PC-3 (cell line): Measurements from ENCODE around the gene RAPGEF3. TPM values are rescaled to one million over a fixed set of nuclear protein-coding genes. Genes with fewer than 3 reads are reported as not detected.

Source experiments
- ATAC-seq: fragments of 200-7000 bp; cut with Tn5 transposase; 2 replicates; pipeline ENCODE4 v1.9.1; 2020; ENCODE audit warnings: mild to moderate bottlenecking, moderate library complexity
- BruUV-seq: library from RNA; stranded (reverse); fragments of 400-500 nt; replicated peaks from 2 replicates; lab custom pipeline; 2021; lab: Mats Ljungman, UMichigan
- CTCF ChIA-PET: fragments of 300-600 bp; sonication (Branson Sonifier 250); formaldehyde crosslinking; loops from one replicate; lab custom pipeline; 2022; ENCODE audit warnings: antibody characterized with exemption; lab: Charles Lee
- POLR2A ChIA-PET: fragments of 300-600 bp; sonication (Branson Sonifier 250); formaldehyde crosslinking; loops from one replicate; lab custom pipeline; 2022; ENCODE audit warnings: antibody characterized with exemption; ENCODE audit not compliant: unreplicated experiment; lab: Charles Lee
- DNase-seq: peaks from one replicate; pipeline ENCODE4 v3.0.0-alpha.2; 2015
- H2AFZ ChIP-seq: fragments of 300-600 bp; sonication (generic); 2 replicates; pipeline ENCODE4 v1.6.0; 2016; ENCODE audit warnings: antibody characterized with exemption, low read length
- H3F3A ChIP-seq: fragments of 300-600 bp; sonication (generic); one replicate; pipeline ENCODE4 v1.6.0; 2017; ENCODE audit warnings: antibody characterized with exemption, low read length, control low read depth, mild to moderate bottlenecking; ENCODE audit not compliant: unreplicated experiment
- H3K27ac ChIP-seq: fragments of 300-600 bp; sonication (generic); 2 replicates; pipeline ENCODE4 v1.5.1; 2016; ENCODE audit warnings: mild to moderate bottlenecking, low read length
- H3K27me3 ChIP-seq: fragments of 300-600 bp; sonication (generic); 2 replicates; pipeline ENCODE4 v1.6.1; 2016; ENCODE audit warnings: low read length, mixed read lengths
- H3K36me3 ChIP-seq: fragments of 300-600 bp; sonication (generic); 2 replicates; pipeline ENCODE4 v1.6.1; 2016; ENCODE audit warnings: low read depth, mixed run types, low read length, mixed read lengths
- H3K4me1 ChIP-seq: fragments of 300-600 bp; sonication (generic); 2 replicates; pipeline ENCODE4 v1.5.1; 2016; ENCODE audit warnings: low read length; ENCODE audit not compliant: insufficient read depth
- H3K4me2 ChIP-seq: fragments of 300-600 bp; sonication (generic); 2 replicates; pipeline ENCODE4 v1.6.0; 2016; ENCODE audit warnings: low read length
- H3K4me3 ChIP-seq: fragments of 300-600 bp; sonication (generic); 2 replicates; pipeline ENCODE4 v1.5.1; 2016; ENCODE audit warnings: mild to moderate bottlenecking, low read length, mixed read lengths
- H3K79me2 ChIP-seq: fragments of 300-600 bp; sonication (generic); 2 replicates; pipeline ENCODE4 v1.6.1; 2017; ENCODE audit warnings: low read length, mixed read lengths
- H3K9ac ChIP-seq: fragments of 300-600 bp; sonication (generic); 2 replicates; pipeline ENCODE4 v1.6.0; 2016; ENCODE audit warnings: mild to moderate bottlenecking, low read length
- H3K9me2 ChIP-seq: fragments of 300-600 bp; sonication (generic); replicated peaks from 2 replicates; pipeline ENCODE4 v1.6.1; 2016; ENCODE audit warnings: mixed run types, low read length, mixed read lengths
- H3K9me3 ChIP-seq: fragments of 300-600 bp; sonication (generic); 2 replicates; pipeline ENCODE4 v1.6.1; 2016; ENCODE audit warnings: low read length, mixed read lengths
- H4K20me1 ChIP-seq: fragments of 300-600 bp; sonication (generic); 2 replicates; pipeline ENCODE4 v1.6.1; 2016; ENCODE audit warnings: low read length, mixed read lengths
- EZH2 ChIP-seq: fragments of 300-600 bp; sonication (generic); IDR thresholded peaks from one replicate; pipeline ENCODE4 v1.6.1; 2017; ENCODE audit warnings: antibody characterized with exemption, mild to moderate bottlenecking, low read length; ENCODE audit not compliant: unreplicated experiment
- EZH2phosphoT487 ChIP-seq: fragments of 300-600 bp; sonication (generic); IDR thresholded peaks from 2 replicates; pipeline ENCODE4 v1.6.1; 2018; ENCODE audit warnings: mild to moderate bottlenecking, antibody characterized with exemption, low read length, borderline replicate concordance
- intact Hi-C: fragments of 100-400 bp; cut with micrococcal nuclease; formaldehyde crosslinking; loops from 2 replicates; pipeline ENCODE4 v1.9.0; 2023
- total RNA-seq: library from RNA; depleted of rRNA; stranded (reverse); fragments of >200 nt; gene quantifications from 2 replicates; pipeline ENCODE4 v1.2.3, GENCODE V29; 2014
- TF ChIP-seq, protein P1 (sequence below): fragments of 300-600 bp; sonication (generic); conservative IDR thresholded peaks from 2 replicates; pipeline ENCODE4 v1.5.1; 2017; ENCODE audit warnings: antibody characterized with exemption, low read depth, mild to moderate bottlenecking, low read length

The RAPGEF3 gene
- total RNA-seq, 1 experiment from 2014 or later, result 6.7 TPM

DNA sequence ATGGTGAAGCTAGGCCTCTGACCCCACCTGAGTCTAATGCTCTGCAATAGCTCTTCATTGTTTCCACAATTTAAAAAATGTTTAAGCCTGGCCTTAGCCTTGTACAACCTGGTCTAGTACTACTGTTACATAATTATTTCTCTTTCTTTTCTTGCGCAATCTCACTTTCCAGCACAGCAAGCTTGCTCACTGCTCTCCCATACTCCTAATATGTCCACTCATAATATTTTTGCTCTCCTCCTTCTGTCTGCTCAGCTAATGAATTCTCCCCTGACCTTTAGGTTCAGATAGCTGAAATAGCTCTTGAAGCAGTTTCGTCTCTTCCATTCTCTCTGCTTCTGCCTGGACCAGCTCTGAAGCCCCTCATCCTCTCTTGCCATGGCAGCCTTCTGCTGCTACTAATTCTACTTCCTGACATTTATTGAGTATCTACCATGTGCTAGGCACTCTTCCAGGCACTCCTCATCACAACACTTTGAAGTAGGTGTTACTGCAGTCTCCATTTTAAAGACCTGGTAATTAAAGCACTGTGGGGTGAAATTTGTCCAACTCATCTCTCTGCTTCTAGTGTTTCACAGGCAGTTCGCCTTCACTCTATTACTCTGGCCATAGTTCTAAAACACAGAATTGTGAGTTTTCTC is 11.5 kb upstream of the RAPGEF3 start:
- H2AFZ ChIP-seq, result no peak overlapping the region
- ATAC-seq (no peak), DNase-seq (peak; percentile 32)
- H3K9me3 ChIP-seq, result no peaks in the 10 kb centered on the region
- CTCF ChIA-PET, result no interaction called here
- peaks cover 15% of the 10 kb centered on the region for H3K79me2 ChIP-seq
- no peaks in the 10 kb centered on the region for H3K9me2 ChIP-seq
- TF ChIP-seq, protein P1, sequence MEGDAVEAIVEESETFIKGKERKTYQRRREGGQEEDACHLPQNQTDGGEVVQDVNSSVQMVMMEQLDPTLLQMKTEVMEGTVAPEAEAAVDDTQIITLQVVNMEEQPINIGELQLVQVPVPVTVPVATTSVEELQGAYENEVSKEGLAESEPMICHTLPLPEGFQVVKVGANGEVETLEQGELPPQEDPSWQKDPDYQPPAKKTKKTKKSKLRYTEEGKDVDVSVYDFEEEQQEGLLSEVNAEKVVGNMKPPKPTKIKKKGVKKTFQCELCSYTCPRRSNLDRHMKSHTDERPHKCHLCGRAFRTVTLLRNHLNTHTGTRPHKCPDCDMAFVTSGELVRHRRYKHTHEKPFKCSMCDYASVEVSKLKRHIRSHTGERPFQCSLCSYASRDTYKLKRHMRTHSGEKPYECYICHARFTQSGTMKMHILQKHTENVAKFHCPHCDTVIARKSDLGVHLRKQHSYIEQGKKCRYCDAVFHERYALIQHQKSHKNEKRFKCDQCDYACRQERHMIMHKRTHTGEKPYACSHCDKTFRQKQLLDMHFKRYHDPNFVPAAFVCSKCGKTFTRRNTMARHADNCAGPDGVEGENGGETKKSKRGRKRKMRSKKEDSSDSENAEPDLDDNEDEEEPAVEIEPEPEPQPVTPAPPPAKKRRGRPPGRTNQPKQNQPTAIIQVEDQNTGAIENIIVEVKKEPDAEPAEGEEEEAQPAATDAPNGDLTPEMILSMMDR, result no peak
- TF ChIP-seq EZH2, result no peak
- no peak for TF ChIP-seq EZH2phosphoT487
- no peaks in the 10 kb centered on the region for H3F3A ChIP-seq
- POLR2A ChIA-PET, result no interaction called here
- no TSS peak for BruUV-seq
- no peak overlapping the region for H3K27ac ChIP-seq
- H3K9ac ChIP-seq, result no peak overlapping the region
- intact Hi-C loops, result no loop called here
- H4K20me1 ChIP-seq, result no peaks in the 10 kb centered on the region
- no peaks in the 10 kb centered on the region for H3K27me3 ChIP-seq
- no peaks in the 10 kb centered on the region for H3K36me3 ChIP-seq
- no peak overlapping the region for H3K4me2 ChIP-seq
- H3K4me1 ChIP-seq, result peaks cover 29% of the 10 kb centered on the region
- no peak overlapping the region for H3K4me3 ChIP-seq

DNA sequence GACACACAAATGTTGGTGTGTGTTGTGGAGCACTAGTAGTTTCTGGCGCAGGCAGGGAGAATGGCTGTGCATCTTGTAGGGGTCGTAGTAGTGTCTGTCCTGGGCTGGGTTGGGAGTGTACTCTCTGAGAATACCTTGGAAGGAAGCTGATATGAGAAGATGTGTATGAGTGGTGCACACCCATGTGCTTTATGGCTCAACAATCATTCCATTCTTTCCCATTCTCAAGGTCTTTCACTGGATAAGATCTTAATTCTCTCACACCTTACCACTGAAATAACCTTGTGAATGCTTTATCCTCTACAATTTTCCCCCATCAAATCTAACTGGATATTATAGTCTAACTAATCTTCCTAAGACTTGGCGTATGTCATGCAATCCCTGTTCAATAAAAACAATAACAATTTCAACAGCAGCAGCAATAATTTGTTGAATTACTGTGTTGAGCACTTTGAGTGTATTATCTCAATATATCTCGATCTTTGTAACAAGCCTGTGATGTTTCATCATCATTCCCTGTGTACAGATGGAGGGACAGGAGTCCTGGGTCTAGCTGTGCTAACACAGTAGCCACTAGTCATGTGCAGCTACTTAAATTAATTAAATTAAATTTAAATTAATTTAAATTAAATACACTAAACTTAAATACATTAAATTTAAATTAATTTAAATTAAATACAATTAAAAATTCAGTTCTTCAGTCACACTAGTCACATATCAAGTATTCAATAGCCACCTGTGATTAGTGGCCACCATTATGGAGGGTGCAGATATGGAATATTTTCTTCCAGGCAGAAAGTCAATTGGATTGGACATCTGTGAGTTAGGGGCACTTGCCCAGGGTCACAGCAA is 10.8 kb upstream of the RAPGEF3 start:
- Histone ChIP-seq H3K9me2 (no peaks in the 10 kb centered on the region), H3F3A (no peaks in the 10 kb centered on the region), H3K27me3 (no peaks in the 10 kb centered on the region), H2AFZ (no peak overlapping the region), H3K27ac (no peak overlapping the region), H4K20me1 (no peaks in the 10 kb centered on the region), H3K4me3 (no peak overlapping the region), H3K4me2 (no peak overlapping the region), H3K9ac (no peak overlapping the region), H3K9me3 (no peaks in the 10 kb centered on the region), H3K79me2 (peaks cover 10% of the 10 kb centered on the region), H3K36me3 (no peaks in the 10 kb centered on the region), H3K4me1 (peaks cover 23% of the 10 kb centered on the region)
- no TSS peak for BruUV-seq
- ChIA-PET CTCF (interaction anchor here (0.6 to 1.0 kb wide), 2 partner anchors 26 to 28 kb away, joined by 5 to 7 read pairs; no protein-coding TSS in a partner anchor), POLR2A (no interaction called here)
- TF ChIP-seq EZH2phosphoT487 (no peak), EZH2 (no peak)
- intact Hi-C loops, result no loop called here
- no peak for ATAC-seq
- no peak for DNase-seq

DNA sequence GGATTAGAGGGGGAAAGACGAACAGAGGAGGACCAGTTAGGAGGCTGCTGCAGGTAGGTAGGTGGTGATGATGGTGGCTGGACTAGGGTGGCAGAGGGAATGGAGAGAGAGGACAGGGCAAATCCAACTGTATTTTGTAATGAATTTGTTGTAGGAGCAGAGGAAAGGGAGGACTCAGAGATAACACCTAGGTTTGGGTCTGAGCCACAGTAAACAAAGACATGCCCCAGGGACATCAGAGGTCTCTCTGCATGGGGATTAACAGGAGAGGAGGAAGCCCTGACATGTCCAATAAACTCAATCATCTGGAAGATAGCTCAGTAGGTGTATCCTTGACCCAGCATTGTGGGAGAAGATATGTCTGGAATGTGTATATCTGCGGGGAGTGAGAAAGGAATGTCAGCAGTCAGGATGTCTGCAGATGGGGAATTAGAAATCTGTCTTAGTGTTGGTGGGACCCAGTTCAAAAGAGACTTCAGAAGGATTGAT is 9.7 kb upstream of the RAPGEF3 start:
- POLR2A ChIA-PET, result interaction anchor here (0.5 kb wide), 1 partner anchor 25 kb away, joined by 4 read pairs; no protein-coding TSS in a partner anchor
- peak overlapping the region; percentile 57 for H3K4me2 ChIP-seq
- no peak overlapping the region for H3K4me3 ChIP-seq
- no peaks in the 10 kb centered on the region for H3K9me2 ChIP-seq
- TF ChIP-seq EZH2phosphoT487, result no peak
- TF ChIP-seq, protein P1, result no peak
- no peak for TF ChIP-seq EZH2
- BruUV-seq, result no TSS peak
- H4K20me1 ChIP-seq, result no peaks in the 10 kb centered on the region
- peaks cover 17% of the 10 kb centered on the region for H3K4me1 ChIP-seq
- intact Hi-C loops, result no loop called here
- H3K9me3 ChIP-seq, result no peaks in the 10 kb centered on the region
- DNase-seq (peak; percentile 92), ATAC-seq (peak; percentile 54)
- H3K27ac ChIP-seq, result no peak overlapping the region
- H3K36me3 ChIP-seq, result no peaks in the 10 kb centered on the region
- H3F3A ChIP-seq, result no peaks in the 10 kb centered on the region
- H3K27me3 ChIP-seq, result no peaks in the 10 kb centered on the region
- H2AFZ ChIP-seq, result no peak overlapping the region
- no peak overlapping the region for H3K9ac ChIP-seq
- no peaks in the 10 kb centered on the region for H3K79me2 ChIP-seq
- CTCF ChIA-PET, result interaction anchor here (0.8 to 1.6 kb wide), 3 partner anchors 24 to 26 kb away, joined by 5 to 13 read pairs (median 5); no protein-coding TSS in a partner anchor
